Measurements from ENCODE around the gene UGT2B28.
"Not testable (repeated sequence)": the region's sequence is repeated elsewhere in the genome, so short reads cannot be mapped to it uniquely, and the experiment has no call there.

UGT2B28 gene

GRCh38 chr4:69280081-69280480, at the start of gene UGT2B28:
UGT2B28 (plus strand) TSS chr4:69280475; CDS start chr4:69280501, 26 bp downstream.
- H3K27ac ChIP-seq (ENCODE audit: poor library complexity, severe bottlenecking) = not testable (repeated sequence)

GRCh38 chr4:69239092-69239491, 41.2 kb upstream of the UGT2B28 start:
- H3K4me3 ChIP-seq (ENCODE audit: severe bottlenecking) = no peak overlapping the region
- TF ChIP-seq CTCF (IDR thresholded peaks at IDR 0.05; ENCODE audit: poor library complexity, severe bottlenecking) = no peak
- no peaks in the 10 kb centered on the region for H3K4me1 ChIP-seq (ENCODE audit: insufficient read depth, poor library complexity, severe bottlenecking)
- H3K9me3 ChIP-seq (ENCODE audit: severe bottlenecking) = no peaks in the 10 kb centered on the region
- ATAC-seq (ENCODE audit: low read depth) = no peak
- DNase-seq (ENCODE audit: low spot score) = no peak
- H3K27me3 ChIP-seq (ENCODE audit: insufficient read depth, poor library complexity, severe bottlenecking) = no peaks in the 10 kb centered on the region
- no peak overlapping the region for H3K27ac ChIP-seq (ENCODE audit: poor library complexity, severe bottlenecking)
- no peaks in the 10 kb centered on the region for H3K36me3 ChIP-seq (ENCODE audit: low read depth)

More at GRCh38 chr4:69280081-69280480, at the start of gene UGT2B28:
- not testable (repeated sequence) for H3K4me1 ChIP-seq (ENCODE audit: insufficient read depth, poor library complexity, severe bottlenecking); DNase-seq (ENCODE audit: low spot score); H3K4me3 ChIP-seq (ENCODE audit: severe bottlenecking); H3K36me3 ChIP-seq (ENCODE audit: low read depth); H3K9me3 ChIP-seq (ENCODE audit: severe bottlenecking); ATAC-seq (ENCODE audit: low read depth); H3K27me3 ChIP-seq (ENCODE audit: insufficient read depth, poor library complexity, severe bottlenecking)

- Histone ChIP-seq H3K27ac (ENCODE audit: poor library complexity, severe bottlenecking) (no peak overlapping the region), H3K9me3 (ENCODE audit: severe bottlenecking) (no peaks in the 10 kb centered on the region), H3K27me3 (ENCODE audit: insufficient read depth, poor library complexity, severe bottlenecking) (no peaks in the 10 kb centered on the region), H3K4me3 (ENCODE audit: severe bottlenecking) (no peak overlapping the region), H3K36me3 (ENCODE audit: low read depth) (no peaks in the 10 kb centered on the region), H3K4me1 (ENCODE audit: insufficient read depth, poor library complexity, severe bottlenecking) (no peaks in the 10 kb centered on the region)
- ATAC-seq (ENCODE audit: low read depth) (no peak), DNase-seq (ENCODE audit: low spot score) (no peak)
- TF ChIP-seq CTCF (IDR thresholded peaks at IDR 0.05; ENCODE audit: poor library complexity, severe bottlenecking) = no peak
These were observed 40.6 kb upstream of the UGT2B28 start for GRCh38 chr4:69239557-69240168.

GRCh38 chr4:69240787-69241186, 39.5 kb upstream of the UGT2B28 start:
- ATAC-seq (ENCODE audit: low read depth); H3K27ac ChIP-seq (ENCODE audit: poor library complexity, severe bottlenecking); DNase-seq (ENCODE audit: low spot score): not testable (repeated sequence)

GRCh38 chr4:69241746-69242145, 38.5 kb upstream of the UGT2B28 start:
- not testable (repeated sequence) for H3K36me3 ChIP-seq (ENCODE audit: low read depth); H3K27me3 ChIP-seq (ENCODE audit: insufficient read depth, poor library complexity, severe bottlenecking); H3K4me1 ChIP-seq (ENCODE audit: insufficient read depth, poor library complexity, severe bottlenecking); H3K9me3 ChIP-seq (ENCODE audit: severe bottlenecking); H3K27ac ChIP-seq (ENCODE audit: poor library complexity, severe bottlenecking); DNase-seq (ENCODE audit: low spot score); H3K4me3 ChIP-seq (ENCODE audit: severe bottlenecking); ATAC-seq (ENCODE audit: low read depth)

More at GRCh38 chr4:69240787-69241186, 39.5 kb upstream of the UGT2B28 start:
- H3K9me3 ChIP-seq (ENCODE audit: severe bottlenecking); H3K4me1 ChIP-seq (ENCODE audit: insufficient read depth, poor library complexity, severe bottlenecking); H3K36me3 ChIP-seq (ENCODE audit: low read depth); H3K27me3 ChIP-seq (ENCODE audit: insufficient read depth, poor library complexity, severe bottlenecking); H3K4me3 ChIP-seq (ENCODE audit: severe bottlenecking): not testable (repeated sequence)

GRCh38 chr4:69242562-69243240, 37.6 kb upstream of the UGT2B28 start:
- not testable (repeated sequence) for H3K27ac ChIP-seq (ENCODE audit: poor library complexity, severe bottlenecking); H3K36me3 ChIP-seq (ENCODE audit: low read depth); H3K9me3 ChIP-seq (ENCODE audit: severe bottlenecking); H3K4me3 ChIP-seq (ENCODE audit: severe bottlenecking); ATAC-seq (ENCODE audit: low read depth); DNase-seq (ENCODE audit: low spot score); H3K27me3 ChIP-seq (ENCODE audit: insufficient read depth, poor library complexity, severe bottlenecking); H3K4me1 ChIP-seq (ENCODE audit: insufficient read depth, poor library complexity, severe bottlenecking)

- H3K4me3 ChIP-seq (ENCODE audit: severe bottlenecking); H3K27ac ChIP-seq (ENCODE audit: poor library complexity, severe bottlenecking); DNase-seq (ENCODE audit: low spot score); H3K4me1 ChIP-seq (ENCODE audit: insufficient read depth, poor library complexity, severe bottlenecking); H3K9me3 ChIP-seq (ENCODE audit: severe bottlenecking); H3K27me3 ChIP-seq (ENCODE audit: insufficient read depth, poor library complexity, severe bottlenecking); H3K36me3 ChIP-seq (ENCODE audit: low read depth); ATAC-seq (ENCODE audit: low read depth): not testable (repeated sequence)
These were observed 29.4 kb upstream of the UGT2B28 start for GRCh38 chr4:69250884-69251283.

- H3K36me3 ChIP-seq (ENCODE audit: low read depth); ATAC-seq (ENCODE audit: low read depth); H3K27me3 ChIP-seq (ENCODE audit: insufficient read depth, poor library complexity, severe bottlenecking); H3K4me1 ChIP-seq (ENCODE audit: insufficient read depth, poor library complexity, severe bottlenecking); H3K4me3 ChIP-seq (ENCODE audit: severe bottlenecking); DNase-seq (ENCODE audit: low spot score); H3K9me3 ChIP-seq (ENCODE audit: severe bottlenecking); H3K27ac ChIP-seq (ENCODE audit: poor library complexity, severe bottlenecking): not testable (repeated sequence)
These were observed 27.0 kb upstream of the UGT2B28 start for GRCh38 chr4:69253147-69253772.

- ATAC-seq (ENCODE audit: low read depth); H3K9me3 ChIP-seq (ENCODE audit: severe bottlenecking); H3K27me3 ChIP-seq (ENCODE audit: insufficient read depth, poor library complexity, severe bottlenecking); DNase-seq (ENCODE audit: low spot score); H3K27ac ChIP-seq (ENCODE audit: poor library complexity, severe bottlenecking); H3K4me3 ChIP-seq (ENCODE audit: severe bottlenecking); H3K4me1 ChIP-seq (ENCODE audit: insufficient read depth, poor library complexity, severe bottlenecking); H3K36me3 ChIP-seq (ENCODE audit: low read depth): not testable (repeated sequence)
These were observed 11.7 kb upstream of the UGT2B28 start for GRCh38 chr4:69268612-69269011.
